ENCODE measurements around the gene NIPSNAP3A.
"Not testable (repeated sequence)": the region's sequence is repeated elsewhere in the genome, so short reads cannot be mapped to it uniquely, and the experiment has no call there.

Gene NIPSNAP3A

GRCh38 chr9:104750185-104750767, 2.8 kb downstream of the NIPSNAP3A start:
- Mint-ChIP-seq H3K27ac (no peak overlapping the region), H3K4me1 (ENCODE audit: low read depth in 2 of 2) (peaks cover 11% of the 10 kb centered on the region in 2 donors), H3K36me3 (ENCODE audit: insufficient read depth) (peaks cover 23% of the 10 kb centered on the region), H3K27me3 (no peaks in the 10 kb centered on the region), H3K4me3 (no peak overlapping the region), H3K9me3 (no peaks in the 10 kb centered on the region)
- ATAC-seq (replicated peaks) (no peak), DNase-seq (no peak)

GRCh38 chr9:104758974-104759373, 11.5 kb downstream of the NIPSNAP3A start:
- peaks cover 2 to 9% of the 10 kb centered on the region in 2 donors for H3K4me1 Mint-ChIP-seq (ENCODE audit: low read depth in 2 of 2)
- DNase-seq = no peak
- no peak overlapping the region for H3K27ac Mint-ChIP-seq
- H3K4me3 Mint-ChIP-seq = no peak overlapping the region
- peaks cover 0 to 8% of the 10 kb centered on the region in 2 donors for H3K27me3 Mint-ChIP-seq
- ATAC-seq (replicated peaks) = no peak
- peaks cover 4% of the 10 kb centered on the region for H3K36me3 Mint-ChIP-seq (ENCODE audit: insufficient read depth)
- H3K9me3 Mint-ChIP-seq = no peaks in the 10 kb centered on the region

GRCh38 chr9:104765138-104765537, 17.7 kb downstream of the NIPSNAP3A start:
- ATAC-seq (replicated peaks) (no peak), DNase-seq (no peak)
- no peaks in the 10 kb centered on the region for H3K36me3 Mint-ChIP-seq (ENCODE audit: insufficient read depth)
- no peaks in the 10 kb centered on the region for H3K9me3 Mint-ChIP-seq
- H3K4me1 Mint-ChIP-seq (ENCODE audit: low read depth in 2 of 2) = peaks cover 2 to 9% of the 10 kb centered on the region in 2 donors
- no peak overlapping the region for H3K27ac Mint-ChIP-seq
- H3K4me3 Mint-ChIP-seq = peak overlapping the region; percentile 85 to 88
- H3K27me3 Mint-ChIP-seq = peaks cover 0 to 8% of the 10 kb centered on the region in 2 donors

GRCh38 chr9:104766025-104766424, 18.5 kb downstream of the NIPSNAP3A start:
- H3K27me3 Mint-ChIP-seq = peaks cover 0 to 8% of the 10 kb centered on the region in 2 donors
- H3K4me1 Mint-ChIP-seq (ENCODE audit: low read depth in 2 of 2) = peaks cover 2 to 9% of the 10 kb centered on the region in 2 donors
- ATAC-seq (replicated peaks) (no peak), DNase-seq (no peak)
- no peaks in the 10 kb centered on the region for H3K36me3 Mint-ChIP-seq (ENCODE audit: insufficient read depth)
- H3K27ac Mint-ChIP-seq = no peak overlapping the region
- no peaks in the 10 kb centered on the region for H3K9me3 Mint-ChIP-seq
- H3K4me3 Mint-ChIP-seq = no peak overlapping the region

- H3K27ac Mint-ChIP-seq = no peak overlapping the region
- H3K9me3 Mint-ChIP-seq = no peaks in the 10 kb centered on the region
- DNase-seq = no peak
- H3K27me3 Mint-ChIP-seq = peaks cover 0 to 8% of the 10 kb centered on the region in 2 donors
- ATAC-seq (replicated peaks) = no peak
- H3K4me1 Mint-ChIP-seq (ENCODE audit: low read depth in 2 of 2) = peaks cover 0 to 9% of the 10 kb centered on the region in 2 donors
- no peak overlapping the region for H3K4me3 Mint-ChIP-seq
- H3K36me3 Mint-ChIP-seq (ENCODE audit: insufficient read depth) = no peaks in the 10 kb centered on the region
These were observed 20.0 kb downstream of the NIPSNAP3A start for GRCh38 chr9:104767507-104767906.

- H3K27ac Mint-ChIP-seq; H3K9me3 Mint-ChIP-seq; H3K27me3 Mint-ChIP-seq; H3K4me1 Mint-ChIP-seq (ENCODE audit: low read depth in 2 of 2); H3K36me3 Mint-ChIP-seq (ENCODE audit: insufficient read depth); ATAC-seq (replicated peaks); H3K4me3 Mint-ChIP-seq; DNase-seq: not testable (repeated sequence)
These were observed 21.5 kb downstream of the NIPSNAP3A start for GRCh38 chr9:104769029-104769428.

GRCh38 chr9:104769655-104770054, 22.2 kb downstream of the NIPSNAP3A start:
- Mint-ChIP-seq H3K9me3 (no peaks in the 10 kb centered on the region), H3K27me3 (no peaks in the 10 kb centered on the region), H3K4me1 (ENCODE audit: low read depth in 2 of 2) (no peaks in the 10 kb centered on the region), H3K36me3 (ENCODE audit: insufficient read depth) (no peaks in the 10 kb centered on the region), H3K4me3 (no peak overlapping the region), H3K27ac (no peak overlapping the region)
- DNase-seq (no peak), ATAC-seq (replicated peaks) (no peak)

- Mint-ChIP-seq H3K4me3 (no peak overlapping the region), H3K4me1 (ENCODE audit: low read depth in 2 of 2) (no peaks in the 10 kb centered on the region), H3K27ac (no peak overlapping the region), H3K9me3 (no peaks in the 10 kb centered on the region), H3K27me3 (no peaks in the 10 kb centered on the region), H3K36me3 (ENCODE audit: insufficient read depth) (no peaks in the 10 kb centered on the region)
- ATAC-seq (replicated peaks) (no peak), DNase-seq (no peak)
These were observed 25.4 kb downstream of the NIPSNAP3A start for GRCh38 chr9:104772714-104773510.

GRCh38 chr9:104774132-104774531, 26.6 kb downstream of the NIPSNAP3A start:
- Mint-ChIP-seq H3K27me3 (peaks cover 0 to 7% of the 10 kb centered on the region in 2 donors), H3K4me1 (ENCODE audit: low read depth in 2 of 2) (no peaks in the 10 kb centered on the region), H3K9me3 (no peaks in the 10 kb centered on the region), H3K27ac (no peak overlapping the region), H3K36me3 (ENCODE audit: insufficient read depth) (no peaks in the 10 kb centered on the region), H3K4me3 (no peak overlapping the region)
- no peak for ATAC-seq (replicated peaks)
- no peak for DNase-seq

- Mint-ChIP-seq H3K9me3 (no peaks in the 10 kb centered on the region), H3K27me3 (peaks cover 0 to 7% of the 10 kb centered on the region in 2 donors), H3K4me1 (ENCODE audit: low read depth in 2 of 2) (no peaks in the 10 kb centered on the region), H3K4me3 (no peak overlapping the region), H3K27ac (no peak overlapping the region), H3K36me3 (ENCODE audit: insufficient read depth) (no peaks in the 10 kb centered on the region)
- DNase-seq = no peak
- peak; percentile 29 for ATAC-seq (replicated peaks)
These were observed 27.5 kb downstream of the NIPSNAP3A start for GRCh38 chr9:104774831-104775573.

GRCh38 chr9:104775574-104775936, 28.1 kb downstream of the NIPSNAP3A start:
- ATAC-seq (replicated peaks) (no peak), DNase-seq (no peak)
- Mint-ChIP-seq H3K4me3 (no peak overlapping the region), H3K9me3 (no peaks in the 10 kb centered on the region), H3K27ac (no peak overlapping the region), H3K27me3 (peaks cover 0 to 7% of the 10 kb centered on the region in 2 donors), H3K4me1 (ENCODE audit: low read depth in 2 of 2) (no peaks in the 10 kb centered on the region), H3K36me3 (ENCODE audit: insufficient read depth) (no peaks in the 10 kb centered on the region)

GRCh38 chr9:104775976-104776375, 28.5 kb downstream of the NIPSNAP3A start:
- Mint-ChIP-seq H3K9me3 (no peaks in the 10 kb centered on the region), H3K36me3 (ENCODE audit: insufficient read depth) (no peaks in the 10 kb centered on the region), H3K27me3 (peaks cover 0 to 7% of the 10 kb centered on the region in 2 donors), H3K4me1 (ENCODE audit: low read depth in 2 of 2) (no peaks in the 10 kb centered on the region), H3K27ac (no peak overlapping the region), H3K4me3 (no peak overlapping the region)
- DNase-seq (no peak), ATAC-seq (replicated peaks) (no peak)

GRCh38 chr9:104776797-104777196, 29.3 kb downstream of the NIPSNAP3A start:
- Mint-ChIP-seq H3K4me3 (no peak overlapping the region), H3K9me3 (no peaks in the 10 kb centered on the region), H3K36me3 (ENCODE audit: insufficient read depth) (no peaks in the 10 kb centered on the region), H3K27ac (no peak overlapping the region), H3K4me1 (ENCODE audit: low read depth in 2 of 2) (no peaks in the 10 kb centered on the region), H3K27me3 (peaks cover 0 to 7% of the 10 kb centered on the region in 2 donors)
- no peak for DNase-seq
- ATAC-seq (replicated peaks) = no peak

- no peak overlapping the region for H3K27ac Mint-ChIP-seq
- ATAC-seq (replicated peaks) (no peak), DNase-seq (no peak)
- no peaks in the 10 kb centered on the region for H3K36me3 Mint-ChIP-seq (ENCODE audit: insufficient read depth)
- no peaks in the 10 kb centered on the region for H3K9me3 Mint-ChIP-seq
- peaks cover 0 to 8% of the 10 kb centered on the region in 2 donors for H3K27me3 Mint-ChIP-seq
- no peaks in the 10 kb centered on the region for H3K4me1 Mint-ChIP-seq (ENCODE audit: low read depth in 2 of 2)
- H3K4me3 Mint-ChIP-seq = no peak overlapping the region
These were observed 31.3 kb downstream of the NIPSNAP3A start for GRCh38 chr9:104778802-104779201.
